HEK293T (cell line): ENCODE data around the gene MT1E.

ENCODE experiments used
- BHLHE40 ChIP-seq: fragments of 450-650 bp; IDR thresholded peaks from 2 replicates; pipeline ENCODE4 v1.6.1; 2016; ENCODE audit warnings: mild to moderate bottlenecking, moderate library complexity, borderline replicate concordance
- ELF4 ChIP-seq: fragments of 450-650 bp; IDR thresholded peaks from 2 replicates; pipeline ENCODE4 v1.6.1; 2017; ENCODE audit warnings: antibody characterized with exemption
- FOXK2 ChIP-seq: fragments of 450-650 bp; IDR thresholded peaks from 2 replicates; pipeline ENCODE4 v1.6.1; 2016; ENCODE audit warnings: mild to moderate bottlenecking
- HDGF ChIP-seq: fragments of 450-650 bp; IDR thresholded peaks from 2 replicates; pipeline ENCODE4 v1.6.1; 2017; ENCODE audit warnings: antibody characterized with exemption, borderline replicate concordance
- L3MBTL2 ChIP-seq: fragments of 450-650 bp; conservative IDR thresholded peaks from 2 replicates; pipeline ENCODE4 v1.6.1; 2016; ENCODE audit warnings: mild to moderate bottlenecking
- SP1 ChIP-seq: fragments of 450-650 bp; IDR thresholded peaks from 2 replicates; pipeline ENCODE4 v1.6.1; 2017
- SUZ12 ChIP-seq: fragments of 450-650 bp; IDR thresholded peaks from 2 replicates; pipeline ENCODE4 v1.6.1; 2016; ENCODE audit warnings: mild to moderate bottlenecking
- TARDBP ChIP-seq: fragments of 450-650 bp; IDR thresholded peaks from 2 replicates; pipeline ENCODE4 v1.6.1; 2016
- ZNF384 ChIP-seq: fragments of 450-650 bp; IDR thresholded peaks from 2 replicates; pipeline ENCODE4 v1.6.1; 2016

DNA sequence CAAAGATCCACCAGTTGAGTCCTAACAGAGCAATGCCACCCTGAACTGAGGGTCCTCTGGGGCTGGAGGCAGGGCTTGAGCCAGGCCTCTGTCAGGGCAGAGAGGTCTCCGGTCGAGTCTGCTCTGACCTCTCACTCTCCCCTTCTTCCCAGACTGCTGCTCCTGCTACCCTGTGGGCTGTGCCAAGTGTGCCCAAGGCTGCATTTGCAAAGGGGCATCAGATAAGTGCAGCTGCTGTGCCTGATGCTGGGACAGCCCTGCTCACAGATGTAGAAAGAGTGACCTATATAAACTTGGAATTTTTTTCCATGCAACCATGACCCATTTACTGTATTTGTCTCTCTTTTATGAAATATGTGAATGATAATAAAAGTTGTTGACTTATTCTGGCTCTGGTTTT lies 23.7 kb downstream of the MT1E start:
- TF ChIP-seq ZNF384: no peak
- TF ChIP-seq FOXK2: no peak
- TF ChIP-seq L3MBTL2: no peak
- TF ChIP-seq TARDBP: no peak
- no peak for TF ChIP-seq SUZ12
- TF ChIP-seq SP1: no peak
- TF ChIP-seq BHLHE40: no peak
- TF ChIP-seq ELF4: no peak
- TF ChIP-seq HDGF: no peak
